ENCODE data around the gene PRKCH. TPM values are rescaled to one million over a fixed set of nuclear protein-coding genes. Genes with fewer than 3 reads are reported as not detected.

Gene PRKCH
- total RNA-seq, 4 donors from 2014 or later, result 15.7 to 74.7 (median 38.4) TPM

DNA sequence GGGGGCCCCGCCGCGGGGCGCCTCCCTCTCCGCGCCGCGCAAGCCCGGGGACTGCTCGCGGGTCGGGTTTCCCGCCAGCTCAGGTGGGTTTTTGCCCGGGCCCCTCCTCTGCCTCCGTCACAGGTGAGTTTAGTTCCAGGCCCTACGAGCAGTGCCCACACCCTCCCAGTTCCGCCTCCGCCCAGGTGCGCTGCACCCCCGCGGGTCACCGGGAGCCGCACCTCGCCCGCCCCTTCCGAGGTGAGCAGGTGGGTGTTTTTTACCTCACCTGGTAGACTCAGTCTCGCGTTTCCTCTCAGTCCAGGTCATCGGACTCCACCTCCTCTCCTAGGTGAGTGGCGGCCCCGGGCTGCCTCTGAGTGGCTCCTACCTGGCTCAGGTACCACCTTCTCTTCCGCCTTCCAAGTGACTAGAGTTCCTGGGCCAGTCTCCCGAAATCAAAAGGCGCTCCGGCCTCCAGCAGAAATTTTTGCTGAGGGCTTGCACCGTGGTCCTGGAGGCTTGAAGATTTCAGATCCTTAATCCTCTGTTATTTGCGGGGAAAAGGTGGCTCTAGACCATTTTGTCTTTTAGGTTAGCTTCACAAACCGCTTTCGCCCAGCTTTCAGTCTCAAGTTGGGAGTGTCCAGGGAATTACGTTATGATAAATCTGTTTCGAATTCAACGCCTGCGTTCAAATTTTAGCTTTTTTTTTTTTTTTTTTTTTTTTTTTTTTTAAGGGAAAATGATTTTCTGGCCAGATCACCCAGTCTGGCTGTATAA lies 40.0 kb upstream of the PRKCH start, which contains the start of gene TMEM30B:
TSS of gene TMEM30B (minus strand) at position 153 of the 762 bp plus-strand sequence. CDS start 191 bp downstream, outside the sequence.
- TF ChIP-seq, protein P1, sequence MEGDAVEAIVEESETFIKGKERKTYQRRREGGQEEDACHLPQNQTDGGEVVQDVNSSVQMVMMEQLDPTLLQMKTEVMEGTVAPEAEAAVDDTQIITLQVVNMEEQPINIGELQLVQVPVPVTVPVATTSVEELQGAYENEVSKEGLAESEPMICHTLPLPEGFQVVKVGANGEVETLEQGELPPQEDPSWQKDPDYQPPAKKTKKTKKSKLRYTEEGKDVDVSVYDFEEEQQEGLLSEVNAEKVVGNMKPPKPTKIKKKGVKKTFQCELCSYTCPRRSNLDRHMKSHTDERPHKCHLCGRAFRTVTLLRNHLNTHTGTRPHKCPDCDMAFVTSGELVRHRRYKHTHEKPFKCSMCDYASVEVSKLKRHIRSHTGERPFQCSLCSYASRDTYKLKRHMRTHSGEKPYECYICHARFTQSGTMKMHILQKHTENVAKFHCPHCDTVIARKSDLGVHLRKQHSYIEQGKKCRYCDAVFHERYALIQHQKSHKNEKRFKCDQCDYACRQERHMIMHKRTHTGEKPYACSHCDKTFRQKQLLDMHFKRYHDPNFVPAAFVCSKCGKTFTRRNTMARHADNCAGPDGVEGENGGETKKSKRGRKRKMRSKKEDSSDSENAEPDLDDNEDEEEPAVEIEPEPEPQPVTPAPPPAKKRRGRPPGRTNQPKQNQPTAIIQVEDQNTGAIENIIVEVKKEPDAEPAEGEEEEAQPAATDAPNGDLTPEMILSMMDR (IDR thresholded peaks at IDR 0.05), result no peak
- DNase-seq (ENCODE audit: low spot score), result no peak
- ATAC-seq (ENCODE audit: low FRiP score), result peak; percentile 13

DNA sequence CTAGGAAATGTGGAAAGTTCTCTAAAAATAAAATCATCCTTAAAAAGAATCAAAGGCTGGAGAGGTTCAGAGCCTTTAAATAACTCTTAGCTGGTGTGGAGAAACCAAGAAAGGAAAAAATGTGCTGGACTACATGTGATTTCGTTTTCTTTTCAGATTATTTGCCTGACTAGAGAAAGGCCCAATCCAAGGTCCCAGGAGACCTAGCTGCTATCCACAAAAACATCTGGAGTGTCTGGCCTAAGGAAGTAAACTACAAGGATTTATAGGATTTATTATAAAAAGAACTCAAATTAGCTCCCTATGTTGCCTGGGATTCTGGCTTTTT lies 39.5 kb upstream of the PRKCH start:
- ATAC-seq (ENCODE audit: low FRiP score) (no peak), DNase-seq (ENCODE audit: low spot score) (no peak)
- TF ChIP-seq, protein P1 (IDR thresholded peaks at IDR 0.05), result no peak

GRCh38 chr14:61282746-61283145 lies 38.6 kb upstream of the PRKCH start:
- no peak for DNase-seq (ENCODE audit: low spot score)
- TF ChIP-seq, protein P1 (IDR thresholded peaks at IDR 0.05), result no peak
- ATAC-seq (ENCODE audit: low FRiP score), result no peak

- TF ChIP-seq, protein P1 (IDR thresholded peaks at IDR 0.05), result no peak
- no peak for DNase-seq (ENCODE audit: low spot score)
- no peak for ATAC-seq (ENCODE audit: low FRiP score)
Measured at GRCh38 chr14:61284001-61284400, 37.4 kb upstream of the PRKCH start.

DNA sequence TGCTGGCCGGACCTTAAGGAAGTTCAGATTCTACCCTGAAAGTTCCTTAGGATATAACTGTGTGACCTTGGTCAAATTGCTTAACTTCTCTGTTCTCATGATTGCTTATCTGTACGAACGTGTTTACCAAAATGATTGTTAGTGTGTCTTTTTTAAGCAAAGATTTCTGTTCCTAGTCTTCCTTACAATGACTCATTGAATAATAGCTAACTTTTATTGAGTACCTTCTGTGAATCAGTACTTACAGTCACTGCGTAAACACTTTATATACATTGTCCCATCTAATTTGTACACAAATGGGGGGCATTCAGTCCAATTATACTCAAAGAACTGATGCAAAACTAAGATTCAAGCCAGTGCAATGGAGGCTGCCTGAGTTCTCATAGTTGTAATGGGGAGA lies 36.0 kb upstream of the PRKCH start:
- TF ChIP-seq, protein P1 (IDR thresholded peaks at IDR 0.05), result no peak
- DNase-seq (ENCODE audit: low spot score), result no peak
- ATAC-seq (ENCODE audit: low FRiP score), result no peak

DNA sequence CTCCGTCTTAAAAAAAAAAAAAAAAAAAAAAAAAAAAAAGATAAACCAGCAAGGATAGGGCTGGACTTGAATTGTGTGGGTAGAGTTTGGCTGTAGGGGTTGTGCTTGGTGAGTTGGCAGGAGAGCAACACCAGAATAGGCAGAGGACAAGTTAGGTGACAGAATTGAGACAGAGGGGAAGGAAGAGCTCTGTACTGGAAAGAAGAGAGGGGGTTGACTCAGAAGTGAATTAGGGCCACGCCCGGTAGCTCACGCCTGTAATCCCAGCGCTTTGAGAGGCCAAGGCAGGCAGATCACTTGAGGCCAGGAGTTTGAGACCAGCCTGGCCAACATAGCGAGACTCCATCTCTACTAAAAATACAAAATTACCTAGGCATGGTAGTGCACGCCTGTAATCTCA lies 34.2 kb upstream of the PRKCH start:
- ATAC-seq (ENCODE audit: low FRiP score), result no peak

More for the DNA sequence above, 34.2 kb upstream of the PRKCH start:
- TF ChIP-seq, protein P1 (IDR thresholded peaks at IDR 0.05), result no peak
- DNase-seq (ENCODE audit: low spot score), result no peak
